Inferior parietal cortex (tissue), 1 donor: ENCODE data around the gene FZD1.

Experiments
- DNase-seq: peaks from one replicate; pipeline ENCODE4 v3.0.0-alpha.2; 2016; ENCODE audit errors: extremely low spot score

Gene FZD1

DNA sequence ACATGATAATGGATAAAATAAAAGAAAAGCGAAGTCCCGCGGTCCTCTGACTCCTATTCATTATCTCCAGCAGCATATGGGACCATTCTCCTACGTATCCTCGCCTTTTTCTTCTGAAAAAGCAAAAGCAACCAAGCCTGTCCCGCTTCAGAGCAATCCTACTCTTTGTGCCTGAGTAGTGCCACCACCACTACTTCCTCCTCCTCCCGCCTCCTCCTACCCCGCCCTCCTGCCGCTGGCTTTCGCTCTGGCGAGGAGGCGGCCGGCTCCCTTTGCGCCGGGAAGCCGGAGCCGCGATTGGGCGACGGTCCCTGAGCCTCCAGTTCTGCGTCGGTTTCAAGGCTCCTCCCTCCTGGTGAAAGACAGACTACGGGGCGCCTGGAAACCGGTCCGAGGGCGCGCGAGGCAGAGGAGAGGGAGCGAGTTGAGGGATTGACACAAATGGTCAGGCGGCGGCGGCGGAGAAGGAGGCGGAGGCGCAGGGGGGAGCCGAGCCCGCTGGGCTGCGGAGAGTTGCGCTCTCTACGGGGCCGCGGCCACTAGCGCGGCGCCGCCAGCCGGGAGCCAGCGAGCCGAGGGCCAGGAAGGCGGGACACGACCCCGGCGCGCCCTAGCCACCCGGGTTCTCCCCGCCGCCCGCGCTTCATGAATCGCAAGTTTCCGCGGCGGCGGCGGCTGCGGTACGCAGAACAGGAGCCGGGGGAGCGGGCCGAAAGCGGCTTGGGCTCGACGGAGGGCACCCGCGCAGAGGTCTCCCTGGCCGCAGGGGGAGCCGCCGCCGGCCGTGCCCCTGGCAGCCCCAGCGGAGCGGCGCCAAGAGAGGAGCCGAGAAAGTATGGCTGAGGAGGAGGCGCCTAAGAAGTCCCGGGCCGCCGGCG, at the start of gene FZD1:
TSS of gene FZD1 (plus strand) at position 388 of the 878 bp plus-strand sequence. CDS start at position 836, 448 bp downstream.
- DNase-seq: peak; percentile 94

DNA sequence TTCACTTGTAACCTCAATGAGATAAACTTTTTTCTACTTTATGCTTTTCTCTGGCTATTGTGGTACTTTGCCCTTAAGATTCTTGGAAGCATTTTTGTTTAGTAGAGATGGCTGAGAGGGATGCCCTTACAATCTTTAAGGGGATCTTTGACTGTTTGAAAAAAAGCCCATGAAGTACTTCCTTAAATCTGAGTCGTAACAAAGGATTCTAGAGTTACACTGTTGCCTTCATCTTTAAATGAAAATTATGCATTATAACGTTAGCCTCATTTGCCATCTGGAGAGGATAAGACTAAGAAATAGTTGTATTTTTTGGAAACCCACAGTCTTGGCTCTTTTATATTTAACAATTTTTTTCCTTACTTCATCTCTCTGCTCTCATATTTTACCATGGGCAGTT, 37.8 kb upstream of the FZD1 start:
- no peak for DNase-seq

DNA sequence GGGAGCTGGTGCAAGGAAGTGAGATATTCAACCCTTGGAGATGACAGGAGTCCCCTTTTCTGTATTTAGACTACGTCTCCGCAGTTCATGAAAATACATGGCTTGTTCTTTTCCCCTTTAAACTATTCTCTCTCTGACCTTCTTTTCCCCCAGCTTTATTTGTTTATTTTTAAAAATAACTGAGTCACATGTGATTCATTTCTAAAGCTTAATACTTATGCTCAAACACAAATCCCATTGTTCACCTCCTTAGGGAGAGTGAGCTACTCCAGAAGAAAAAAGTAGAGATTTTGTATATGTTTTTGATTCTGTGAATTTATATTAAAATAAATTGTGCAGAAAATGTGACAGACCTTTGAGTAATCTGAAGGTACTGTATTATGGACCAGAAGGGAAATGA, 35.9 kb upstream of the FZD1 start:
- DNase-seq: no peak

DNA sequence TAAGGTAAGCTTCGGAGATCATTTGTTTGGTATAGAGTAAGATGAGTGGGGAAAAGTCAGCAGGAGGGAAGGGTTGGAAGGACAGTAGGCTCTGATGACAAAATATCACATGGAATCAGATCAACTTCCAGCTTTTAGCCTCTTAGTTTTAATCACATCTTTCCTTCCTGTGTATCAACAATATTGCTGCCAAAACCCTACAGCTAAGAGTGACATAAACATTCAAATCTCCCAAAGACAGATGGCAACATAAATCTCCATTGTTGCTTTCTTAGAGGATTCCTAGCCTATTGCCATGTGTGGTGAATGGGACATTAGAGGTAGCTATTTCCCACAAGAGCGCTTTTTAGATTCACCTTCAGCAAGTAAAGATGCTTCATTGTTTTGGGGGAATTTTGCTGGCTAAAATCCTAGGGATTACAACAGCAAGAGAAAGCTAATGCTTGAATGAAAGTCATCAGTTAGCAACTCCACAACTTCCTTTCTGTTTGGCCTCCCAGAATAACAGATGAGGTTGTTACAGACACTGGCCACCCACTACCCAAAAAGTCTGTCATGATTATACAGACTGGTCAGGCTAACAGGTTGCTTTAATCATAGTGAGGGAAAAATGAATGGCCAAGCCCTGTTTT, 35.2 kb upstream of the FZD1 start:
- no peak for DNase-seq

DNA sequence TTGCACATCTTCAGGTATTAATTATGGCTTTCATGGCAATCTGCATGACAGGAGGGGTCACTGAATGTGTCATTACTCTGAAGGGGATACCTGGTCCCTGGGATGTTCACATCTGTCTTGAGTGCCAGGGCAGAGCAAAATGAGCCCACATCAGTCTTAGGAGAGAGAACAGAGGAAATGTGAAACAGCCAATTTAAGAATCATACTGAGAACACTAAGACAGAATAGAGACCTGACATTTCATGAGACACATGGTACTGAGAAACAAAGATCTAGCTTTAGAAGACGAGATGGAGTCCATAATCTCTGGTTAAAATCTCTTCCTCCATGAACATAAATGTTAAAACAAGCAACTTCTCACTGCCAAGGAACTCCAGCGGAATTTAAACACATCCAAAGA, 34.1 kb upstream of the FZD1 start:
- DNase-seq: no peak

DNA sequence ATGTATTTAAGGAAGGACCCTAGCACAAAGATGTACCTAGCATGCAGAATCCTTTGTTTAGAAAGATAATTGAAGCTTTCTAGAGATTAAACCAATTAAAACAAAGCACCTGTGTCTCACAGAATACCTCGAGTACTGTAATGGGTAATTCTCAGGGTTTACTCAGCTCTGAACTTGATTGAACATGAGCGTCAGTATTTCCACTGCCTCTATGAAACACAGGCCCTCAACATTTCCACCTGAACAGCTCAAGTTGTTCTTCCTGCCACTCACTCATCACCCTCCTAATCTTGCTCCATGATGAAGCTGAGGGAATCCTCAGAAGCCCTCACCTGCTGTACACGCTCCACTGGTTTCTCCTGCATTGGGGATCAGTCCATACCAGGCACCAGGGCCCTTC, 33.7 kb upstream of the FZD1 start:
- DNase-seq: no peak

DNA sequence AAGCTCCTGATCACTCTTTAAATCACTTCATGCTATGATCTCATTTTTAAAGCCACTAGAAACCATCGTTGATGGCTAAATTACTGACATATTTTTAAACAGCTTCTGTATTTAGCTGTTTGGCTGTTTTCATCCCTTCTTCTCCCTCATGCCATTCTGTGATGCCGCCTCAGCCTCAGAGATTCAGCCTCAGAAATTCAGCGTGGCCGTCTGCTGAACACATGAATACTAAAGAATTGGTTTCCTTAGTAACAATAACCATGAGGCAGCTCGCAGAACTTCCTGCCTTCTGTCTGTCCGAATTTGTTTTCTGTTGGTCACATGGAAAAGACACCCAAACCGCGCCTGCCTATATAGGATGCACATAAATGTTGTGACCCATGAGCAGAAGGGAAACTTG, 31.0 kb upstream of the FZD1 start:
- DNase-seq: peak; percentile 21

DNA sequence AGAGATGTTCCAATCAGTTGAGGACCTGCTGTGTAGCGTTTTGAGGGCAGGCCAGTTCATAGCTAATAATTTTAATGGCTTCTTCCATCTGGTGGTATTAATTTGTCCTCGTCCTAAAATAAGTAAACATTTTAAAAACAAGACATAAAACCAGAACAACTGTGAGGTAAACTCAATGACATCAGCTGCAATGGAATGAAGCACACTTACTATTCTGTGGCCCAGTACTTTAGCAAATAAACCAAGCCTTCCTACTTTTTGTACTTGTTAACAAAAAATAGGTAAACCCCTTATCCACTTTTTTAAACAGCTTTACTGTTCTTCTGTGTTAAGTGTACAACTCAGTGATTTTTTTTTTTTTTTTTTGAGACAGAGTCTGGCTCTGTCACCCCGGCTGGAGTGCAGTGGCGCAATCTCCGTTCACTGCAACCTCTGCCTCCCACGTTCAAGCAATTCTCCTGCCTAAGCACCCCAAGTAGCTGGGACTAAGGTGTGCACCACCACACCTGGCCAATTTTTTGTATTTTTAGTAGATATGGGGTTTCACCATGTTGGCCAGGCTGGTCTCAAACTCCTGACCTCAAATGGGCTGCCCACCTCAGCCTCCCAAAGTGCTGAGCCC, 28.9 kb upstream of the FZD1 start:
- DNase-seq: no peak

DNA sequence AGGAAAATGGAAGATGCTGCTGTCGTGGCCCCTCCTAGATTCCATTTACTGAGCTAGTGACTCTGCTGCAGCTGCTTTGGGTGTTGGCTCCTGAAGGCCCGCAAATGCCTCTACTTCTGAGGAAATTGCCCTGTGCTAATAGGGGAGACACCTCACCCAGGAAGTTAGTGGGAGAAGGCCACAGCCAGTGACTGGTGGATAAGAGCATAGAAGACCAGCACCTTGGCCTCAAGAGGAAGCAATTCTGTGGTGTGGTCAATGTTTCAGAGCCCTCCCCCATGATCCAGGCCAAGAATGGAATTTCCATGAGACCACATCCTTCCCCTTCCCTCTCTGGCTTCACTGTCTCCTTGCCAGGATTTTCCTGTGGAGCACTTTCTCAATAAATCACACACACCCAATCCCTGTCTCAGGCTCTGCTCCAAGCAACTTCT, 25.0 kb upstream of the FZD1 start:
- DNase-seq: no peak

DNA sequence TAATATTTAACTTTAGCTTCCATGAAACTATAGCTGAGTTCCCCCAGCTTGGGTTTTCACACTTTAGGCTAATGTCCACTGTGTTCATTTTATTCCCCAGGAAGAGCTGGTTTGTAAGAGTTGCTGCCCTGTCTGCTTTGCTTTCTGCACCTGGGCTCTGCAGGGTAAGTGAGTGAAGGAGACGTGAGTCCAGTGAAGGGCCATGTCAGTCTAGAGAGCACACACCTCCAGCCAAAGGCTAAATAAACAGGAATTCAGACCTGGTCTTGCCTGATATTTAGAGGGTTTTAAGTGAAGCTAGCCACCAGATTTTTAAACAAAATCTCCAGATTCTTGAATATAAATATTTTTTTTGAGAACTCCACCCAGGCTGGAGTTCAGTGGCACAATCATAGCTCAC, 24.5 kb upstream of the FZD1 start:
- DNase-seq: no peak

DNA sequence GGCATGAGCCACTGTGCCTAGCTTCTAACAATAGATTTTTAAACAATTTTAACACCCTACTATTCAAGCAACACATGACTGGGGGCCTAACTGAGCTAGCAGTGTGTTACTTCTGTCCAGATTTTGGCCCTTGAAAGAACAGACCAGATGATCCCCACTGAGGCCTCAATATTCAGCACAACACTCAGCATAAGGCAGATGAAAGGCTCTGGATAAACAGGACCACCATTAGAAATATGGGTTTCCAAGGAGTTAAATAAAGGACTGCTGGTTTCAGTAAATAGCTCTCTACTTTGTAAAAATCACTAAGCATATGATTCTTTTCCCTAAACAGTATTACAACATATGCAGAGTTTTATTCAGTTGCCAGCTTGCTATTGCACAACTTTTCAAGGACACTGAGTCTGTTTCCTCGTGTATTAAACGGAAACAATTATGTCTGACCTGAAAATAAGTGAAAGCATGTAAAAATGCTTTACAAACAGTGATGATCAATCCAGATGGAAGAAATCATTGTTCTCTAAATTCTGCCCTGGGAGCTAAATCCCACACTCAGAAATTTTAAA, 23.8 kb upstream of the FZD1 start:
- DNase-seq: no peak

DNA sequence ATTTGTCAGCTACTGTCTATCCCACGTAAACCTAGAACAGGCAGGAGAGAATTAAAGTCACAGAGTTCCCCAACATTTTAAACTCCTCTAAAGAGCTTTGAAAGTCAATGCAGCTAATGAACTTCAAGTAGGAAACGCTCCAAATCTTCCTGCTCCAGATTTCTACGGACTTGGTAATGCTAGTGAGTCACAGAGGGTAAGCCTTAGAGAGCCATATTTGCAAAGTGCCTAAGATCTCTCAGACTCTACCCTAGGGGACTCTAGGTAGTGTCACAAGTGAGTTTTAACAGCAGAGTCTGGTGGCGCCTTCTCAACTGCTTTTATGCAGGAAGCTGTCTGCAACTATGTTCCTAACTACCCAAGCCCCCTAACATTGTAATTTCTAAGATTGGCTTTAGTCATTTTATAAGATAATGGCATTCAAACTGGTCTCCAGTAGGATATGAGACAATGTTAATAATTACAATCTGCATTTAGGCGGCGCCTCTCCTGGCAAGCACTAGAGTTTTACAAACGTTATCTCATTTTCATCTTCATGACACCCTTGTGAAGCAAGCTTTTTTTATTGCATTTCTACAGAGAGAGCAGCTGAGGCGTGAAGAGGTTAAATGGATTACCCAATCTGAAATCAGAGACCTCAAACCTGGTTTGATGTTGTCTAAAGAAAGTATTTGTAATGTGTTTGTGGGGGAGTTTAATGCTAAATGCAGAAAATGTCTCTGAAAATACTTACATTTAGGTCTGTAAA, 22.0 kb upstream of the FZD1 start:
- DNase-seq: no peak

DNA sequence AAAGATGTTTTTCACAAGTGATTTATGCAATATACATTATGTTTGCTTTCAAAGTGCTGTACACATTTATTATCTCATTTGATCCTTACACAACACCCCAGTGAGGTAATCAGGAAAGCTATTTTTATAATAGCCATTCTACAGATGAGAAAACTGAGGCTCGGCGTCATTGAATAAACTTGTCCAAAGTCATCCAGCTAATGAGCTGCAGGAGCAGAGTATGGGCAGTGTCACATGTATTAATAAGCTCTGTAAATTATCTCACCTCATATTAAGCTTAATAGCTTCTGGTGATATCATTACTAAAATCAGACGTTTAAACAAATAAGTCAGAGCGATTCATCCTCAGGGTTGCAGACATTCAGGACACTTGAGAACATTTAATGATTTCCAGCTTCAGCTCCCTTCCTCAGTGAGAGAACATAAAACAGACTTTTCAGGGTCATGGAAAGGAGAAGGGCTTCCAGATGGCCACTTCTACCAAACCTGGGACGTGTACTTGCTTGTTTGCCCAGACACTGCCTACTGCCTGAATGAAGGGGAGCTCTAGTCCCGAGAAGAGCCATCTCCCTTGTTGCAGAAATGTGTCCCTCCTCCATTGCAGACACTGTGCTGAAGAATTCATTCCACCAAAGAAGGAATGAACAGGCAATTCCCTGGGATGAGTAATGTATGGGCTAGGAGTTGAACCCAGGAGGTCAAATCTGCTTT, 20.5 kb upstream of the FZD1 start:
- DNase-seq: no peak

DNA sequence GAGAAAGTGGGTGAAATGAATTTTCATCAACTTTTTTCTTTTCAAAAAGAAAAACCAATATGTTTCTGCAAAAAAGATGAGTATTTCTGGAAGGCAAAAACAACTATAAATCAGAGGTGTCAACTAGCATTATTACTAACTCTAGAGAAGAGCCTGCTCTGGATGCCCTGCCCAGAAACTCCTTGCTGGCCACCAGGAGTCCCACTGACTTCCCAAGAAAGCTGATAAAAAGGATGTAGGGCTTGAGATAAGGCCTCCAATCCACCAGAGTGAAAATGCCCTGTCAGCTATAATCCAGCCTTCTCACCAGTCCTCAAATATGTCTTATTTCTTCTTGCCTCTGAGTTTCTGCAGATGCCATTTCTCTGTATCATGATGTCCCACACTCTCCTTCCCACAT, 16.7 kb upstream of the FZD1 start:
- DNase-seq: no peak

DNA sequence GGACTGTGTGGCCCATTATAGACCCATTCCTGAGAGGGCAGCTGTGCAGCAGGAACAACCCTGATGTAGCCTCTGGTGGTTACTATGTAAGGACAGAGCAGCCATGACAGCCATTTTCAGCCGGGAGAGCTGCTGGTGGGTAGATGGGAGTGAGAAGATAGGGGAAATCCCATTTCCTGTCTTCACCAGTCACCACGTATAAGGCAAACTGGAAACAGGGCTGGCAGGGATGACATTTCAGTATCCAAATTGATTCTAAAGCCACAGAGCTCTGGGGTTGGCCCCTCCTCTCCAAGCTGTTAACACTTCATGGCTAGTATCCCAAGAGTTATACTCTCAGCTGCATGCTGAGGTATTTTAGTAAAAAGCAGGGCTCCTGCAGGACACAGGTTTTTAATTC, 15.2 kb upstream of the FZD1 start:
- no peak for DNase-seq

DNA sequence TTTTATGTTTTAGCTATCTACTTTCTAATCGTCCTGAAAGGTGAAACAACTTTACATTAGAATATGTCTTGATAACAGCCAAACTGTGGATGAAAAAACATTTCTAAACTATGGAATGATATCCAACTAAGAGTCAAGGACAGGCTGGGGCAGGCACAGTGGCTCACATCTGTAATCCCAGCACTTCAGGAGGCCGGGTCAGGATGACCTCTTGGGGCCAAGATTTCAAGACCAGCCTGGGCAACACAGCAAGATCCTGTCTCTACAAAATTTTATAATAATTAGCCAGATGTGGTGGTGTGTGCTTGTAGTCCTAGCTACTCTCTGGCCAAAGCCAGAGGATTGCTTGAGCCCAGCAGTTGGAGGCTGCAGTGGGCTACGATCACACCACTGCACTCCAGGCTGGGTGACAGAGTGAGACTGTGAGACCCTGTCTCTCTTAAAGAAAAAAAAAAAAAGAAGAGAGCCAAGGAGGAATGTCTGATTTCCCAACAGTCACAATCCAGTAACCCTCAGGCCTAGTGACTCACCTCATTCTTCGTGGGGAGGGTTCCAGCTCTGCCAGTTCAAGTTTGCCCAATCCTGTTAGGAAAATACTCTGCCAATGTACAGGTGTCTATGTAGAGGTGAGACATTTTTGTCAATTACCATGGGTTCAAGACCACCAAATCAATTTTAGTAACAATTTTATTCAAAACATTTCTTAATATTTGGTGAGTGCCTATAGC, 14.6 kb upstream of the FZD1 start:
- no peak for DNase-seq

DNA sequence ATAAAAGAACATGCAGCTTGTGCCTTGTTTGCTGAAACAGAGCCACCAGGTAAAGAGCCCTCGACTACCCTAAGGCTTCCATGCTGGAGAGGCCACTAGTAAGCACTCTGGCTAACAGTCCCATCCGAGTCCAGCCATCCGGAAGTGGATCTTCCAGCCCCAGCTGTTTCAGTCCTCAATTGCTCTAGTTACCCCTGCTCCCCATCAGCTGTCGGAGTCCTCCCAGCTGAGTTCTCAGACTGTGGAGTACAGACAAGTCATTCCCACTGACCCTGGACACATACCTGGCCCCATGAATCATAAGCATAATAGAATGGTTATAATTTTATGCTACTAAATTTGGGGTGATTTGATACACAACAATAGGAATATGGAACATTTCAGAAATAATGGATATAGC, 13.5 kb upstream of the FZD1 start:
- DNase-seq: no peak

DNA sequence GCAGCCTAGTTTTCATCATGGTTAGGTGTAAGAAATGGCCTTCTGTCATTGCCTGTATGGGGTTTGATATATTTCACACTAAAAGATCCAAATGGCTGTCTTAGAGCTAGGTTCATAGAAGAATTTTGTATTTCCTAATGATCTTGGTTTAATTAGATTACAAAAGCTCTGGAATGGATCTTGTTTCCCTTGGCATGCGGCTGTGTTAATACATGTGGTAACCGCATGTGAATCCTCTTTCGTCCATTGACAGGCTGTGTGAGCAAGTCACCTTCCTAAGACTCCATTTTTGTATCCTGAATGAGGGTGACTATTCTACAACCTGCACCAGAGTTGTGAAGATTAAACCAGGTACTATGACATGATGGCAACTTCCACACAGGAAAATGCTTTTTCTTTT, 12.4 kb upstream of the FZD1 start:
- DNase-seq: no peak

DNA sequence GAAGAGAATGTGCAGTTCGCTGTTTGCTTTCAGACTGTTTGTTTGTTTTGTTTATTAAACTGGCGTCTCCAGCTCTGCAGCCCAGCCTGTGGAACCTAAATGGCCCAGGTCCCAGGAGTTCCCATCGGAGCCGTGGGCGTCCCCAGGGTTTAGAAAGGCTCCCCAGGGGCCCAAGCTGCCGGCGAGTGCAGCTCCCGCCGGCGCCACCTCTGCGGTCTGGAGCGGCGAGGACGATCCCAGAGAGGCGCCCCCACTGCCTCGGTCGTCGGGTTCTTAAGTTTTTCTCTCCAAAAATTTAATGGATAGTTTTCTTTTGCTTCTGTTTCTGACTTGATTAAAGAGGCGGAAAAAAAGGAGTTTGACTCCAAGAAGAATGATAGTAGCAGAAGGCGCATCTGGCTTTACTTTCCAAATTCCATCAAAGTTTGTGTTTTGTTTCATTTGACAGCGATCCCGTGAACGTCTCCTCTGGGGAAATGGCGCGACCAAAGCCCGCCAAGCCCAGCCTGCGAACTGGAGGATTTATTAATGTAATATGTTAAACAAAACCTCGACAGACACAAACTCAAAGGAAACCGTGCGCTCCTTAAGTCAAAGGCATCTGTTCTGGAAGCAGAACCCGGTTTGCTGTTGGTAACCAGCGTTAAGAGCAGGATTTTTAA, 718 bp upstream of the FZD1 start:
- peak; percentile 17 for DNase-seq
